HG03565 (cell line): Measurements from ENCODE around the gene SLIRP.
"Not testable (repeated sequence)": the region's sequence is repeated elsewhere in the genome, so short reads cannot be mapped to it uniquely, and the experiment has no call there.

Source experiments
- ATAC-seq: cut with Tn5 transposase; IDR thresholded peaks from one replicate; pipeline ENCODE4 v1.9.1; 2021; ENCODE audit warnings: mild to moderate bottlenecking, moderate library complexity; ENCODE audit not compliant: unreplicated experiment

The SLIRP gene

DNA sequence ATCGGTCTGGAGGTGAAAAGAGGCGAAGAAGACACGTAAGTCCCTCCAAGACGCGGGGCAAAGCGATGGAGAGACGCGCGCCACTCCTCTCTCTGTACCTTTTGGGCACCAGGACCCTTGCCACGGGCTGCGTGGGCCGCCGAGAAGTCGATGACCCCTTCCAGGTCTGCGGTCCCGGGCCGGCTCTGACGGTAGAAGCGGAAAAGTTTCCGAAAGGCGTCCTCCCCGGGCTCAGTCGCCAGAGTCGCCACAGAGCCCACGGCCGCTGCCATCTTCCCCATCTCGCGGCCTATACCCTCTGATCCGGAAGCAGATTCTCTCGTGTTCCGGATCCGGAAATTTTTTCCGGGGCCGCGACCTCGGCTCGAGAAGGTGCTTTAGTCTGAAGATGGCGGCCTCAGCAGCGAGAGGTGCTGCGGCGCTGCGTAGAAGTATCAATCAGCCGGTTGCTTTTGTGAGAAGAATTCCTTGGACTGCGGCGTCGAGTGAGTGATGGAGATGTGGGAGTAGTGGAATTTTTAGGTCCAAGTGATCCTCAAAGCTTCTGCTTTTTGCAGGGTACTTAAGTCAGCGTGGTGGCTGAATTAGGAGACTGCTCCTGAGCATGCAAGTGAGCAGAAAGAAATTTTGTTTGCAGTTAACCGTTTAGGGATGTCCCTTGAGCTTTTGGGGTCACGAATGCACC is at the start of gene SLIRP, which contains the start of gene ALKBH1:
TSS of gene SLIRP (plus strand) at position 380 of the 685 bp plus-strand sequence. CDS start at position 389, 9 bp downstream.
TSS of gene ALKBH1 (minus strand) at position 300 of the 685 bp plus-strand sequence. CDS start at position 281, 19 bp downstream.
- ATAC-seq: peak; percentile 92

DNA sequence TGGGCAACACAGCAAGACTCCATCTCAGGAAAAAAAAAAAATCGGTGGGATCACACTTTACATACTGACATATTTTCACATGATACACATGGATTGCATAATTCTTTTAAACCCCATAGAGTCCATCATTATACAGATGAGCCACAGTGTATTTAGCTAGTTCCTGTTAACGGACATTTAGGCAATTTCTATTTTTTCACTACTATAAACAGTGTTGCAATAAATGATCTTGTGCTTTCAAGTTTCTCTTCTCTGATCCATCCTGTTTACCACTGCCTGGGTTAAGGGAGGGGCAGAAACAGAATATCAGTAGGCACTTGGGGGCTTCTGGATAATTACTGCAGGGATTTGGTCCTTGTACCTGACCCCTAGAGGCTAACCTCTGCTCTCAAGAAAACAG is 48.1 kb upstream of the SLIRP start:
- no peak for ATAC-seq

DNA sequence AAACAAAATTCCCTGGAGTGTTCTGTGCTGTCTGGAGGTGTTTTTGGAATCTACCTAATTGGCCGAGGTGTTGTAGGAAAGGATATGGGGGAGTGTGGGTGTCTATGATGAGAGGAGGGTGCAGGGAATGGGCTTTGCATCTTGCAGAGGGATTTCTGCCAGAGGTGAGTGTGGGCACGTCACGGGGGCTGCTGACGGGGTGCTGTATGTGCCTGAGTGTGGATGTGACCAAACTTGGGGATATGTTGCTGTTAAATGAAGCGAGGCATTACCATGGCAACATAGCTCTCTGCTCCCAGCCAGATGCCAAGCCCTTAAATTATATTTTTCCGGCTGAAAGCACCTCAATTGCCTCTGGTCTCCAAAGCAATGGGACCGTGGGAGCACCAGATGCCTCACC is 47.1 kb upstream of the SLIRP start:
- ATAC-seq: no peak

DNA sequence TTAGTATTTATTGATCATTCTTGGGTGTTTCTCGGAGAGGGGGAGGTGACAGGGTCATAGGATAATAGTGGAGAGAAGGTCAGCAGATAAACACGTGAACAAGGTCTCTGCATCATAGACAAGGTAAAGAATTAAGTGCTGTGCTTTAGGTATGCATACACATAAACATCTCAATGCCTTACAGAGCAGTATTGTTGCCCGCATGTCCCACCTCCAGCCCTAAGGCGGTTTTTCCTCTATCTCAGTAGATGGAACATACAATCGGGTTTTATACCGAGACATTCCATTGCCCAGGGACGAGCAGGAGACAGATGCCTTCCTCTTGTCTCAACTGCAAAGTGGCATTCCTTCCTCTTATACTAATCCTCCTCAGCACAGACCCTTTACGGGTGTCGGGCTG is 46.3 kb upstream of the SLIRP start:
- not testable (repeated sequence) for ATAC-seq

DNA sequence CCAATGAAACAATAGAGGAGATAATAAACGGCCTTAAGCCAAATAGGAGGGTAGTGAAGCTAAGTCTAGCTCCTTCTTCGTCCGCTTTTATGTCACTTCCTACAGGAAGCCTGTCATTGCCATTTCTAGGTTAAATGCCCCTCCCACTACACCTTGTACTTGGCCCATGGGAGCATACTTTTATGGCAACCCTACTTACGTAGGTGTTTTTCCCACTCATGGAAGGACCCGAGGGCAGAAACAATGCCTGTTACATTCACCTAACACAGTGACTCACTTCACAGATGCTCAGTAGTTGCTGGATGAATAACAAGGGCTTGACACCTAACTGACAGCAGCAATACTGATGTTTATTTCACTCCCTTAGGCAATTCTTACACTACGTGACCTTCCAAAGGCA is 44.6 kb upstream of the SLIRP start:
- ATAC-seq: no peak

DNA sequence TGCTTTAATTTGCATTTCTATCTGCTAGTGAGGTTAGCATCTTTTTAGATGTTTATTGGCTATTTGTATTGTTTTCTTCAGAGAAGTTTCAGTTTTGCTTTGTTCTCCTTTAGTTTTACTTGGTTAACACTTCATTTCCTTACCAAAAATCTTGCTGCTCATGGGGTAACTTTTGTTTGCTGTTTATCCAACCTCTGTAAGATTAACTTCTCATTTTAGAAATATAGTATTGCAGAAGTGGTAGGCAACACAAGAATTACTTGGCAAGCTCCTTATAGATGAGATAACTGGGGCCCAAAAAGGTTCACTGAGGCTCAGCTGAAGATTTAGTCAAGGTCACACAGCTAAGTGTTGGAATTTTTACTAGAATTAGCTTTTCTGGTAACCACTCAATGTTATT is 40.6 kb upstream of the SLIRP start:
- ATAC-seq: no peak

DNA sequence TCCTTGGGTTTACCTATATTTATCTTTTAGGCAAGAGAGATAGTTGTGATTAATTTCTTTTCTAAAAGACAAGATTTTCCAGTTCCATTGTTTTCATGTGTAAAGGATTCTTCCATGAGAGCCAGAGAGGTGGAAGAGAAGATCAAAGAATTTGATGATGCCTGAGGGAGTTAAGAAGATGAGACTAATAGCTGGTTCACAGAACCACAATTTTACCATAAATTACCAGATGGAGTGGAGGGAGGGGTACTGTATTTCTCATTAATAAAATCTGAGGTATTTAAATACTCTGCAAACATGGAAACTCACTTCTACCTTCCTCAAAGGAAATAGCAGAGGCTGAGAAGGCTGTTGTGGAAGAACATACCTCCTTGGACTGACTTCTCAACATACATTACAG is 34.7 kb upstream of the SLIRP start:
- ATAC-seq: no peak

DNA sequence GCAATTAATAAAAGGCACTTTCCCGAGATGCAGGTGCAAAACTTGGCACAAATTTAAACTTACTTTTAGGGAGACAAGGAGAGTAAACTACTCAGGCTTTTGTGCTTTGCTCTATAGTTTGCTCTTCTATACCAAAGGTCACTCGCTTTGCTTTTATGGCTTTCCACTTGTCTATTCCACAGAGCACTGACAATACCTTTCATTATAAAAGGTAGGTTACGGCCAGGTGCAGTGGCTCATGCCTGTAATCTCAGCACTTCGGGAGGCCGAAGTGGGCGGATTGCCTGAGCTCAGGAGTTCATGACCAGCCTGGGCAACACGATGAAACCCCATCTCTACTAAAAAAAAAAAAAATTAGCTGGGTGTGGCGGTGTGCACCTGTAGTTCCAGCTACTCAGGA is 33.0 kb upstream of the SLIRP start:
- ATAC-seq: no peak

DNA sequence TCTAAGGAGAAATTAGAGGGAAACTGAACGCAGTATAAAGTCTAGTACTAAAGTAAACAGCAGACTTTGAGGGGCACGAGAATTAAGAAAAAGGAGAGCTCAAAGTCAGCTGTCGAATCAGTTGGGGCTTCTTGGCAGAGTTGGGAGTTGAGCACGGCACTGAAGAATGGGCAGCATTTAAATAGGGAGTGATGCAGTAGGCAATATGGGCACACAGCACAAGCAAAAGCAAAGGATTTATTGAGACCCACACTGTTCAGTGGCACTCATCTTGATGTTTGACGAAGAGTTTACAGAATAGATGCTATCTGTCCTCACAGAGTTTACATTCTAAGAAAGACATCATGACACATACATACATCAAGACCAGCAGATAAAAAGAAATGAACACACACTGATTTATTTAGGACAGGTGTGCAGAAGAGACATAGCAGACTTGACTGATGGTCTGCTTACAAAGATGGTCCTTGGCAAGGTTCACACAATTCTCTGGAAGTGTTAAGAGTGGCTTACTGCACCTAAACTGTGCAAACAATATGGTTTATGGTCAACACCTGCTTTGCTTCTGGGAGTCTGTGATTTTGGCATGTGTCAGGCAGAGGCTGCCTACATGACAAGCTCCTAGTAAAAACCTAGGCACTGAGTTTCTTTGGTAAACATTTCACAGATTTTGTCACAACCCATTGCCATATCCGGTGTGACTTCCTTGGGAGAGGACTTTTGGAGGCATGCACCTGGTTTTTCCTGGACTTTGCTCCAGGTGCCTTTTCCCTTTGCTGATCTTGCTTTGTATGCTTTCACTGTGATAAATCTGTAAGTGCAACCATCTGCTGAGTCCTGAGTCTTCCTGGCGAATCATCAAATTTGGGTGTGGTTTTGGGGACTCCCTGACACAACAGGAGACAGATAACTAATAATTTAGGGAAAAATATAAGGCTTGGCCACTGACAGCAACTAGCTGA is 26.4 kb upstream of the SLIRP start:
- ATAC-seq: no peak

DNA sequence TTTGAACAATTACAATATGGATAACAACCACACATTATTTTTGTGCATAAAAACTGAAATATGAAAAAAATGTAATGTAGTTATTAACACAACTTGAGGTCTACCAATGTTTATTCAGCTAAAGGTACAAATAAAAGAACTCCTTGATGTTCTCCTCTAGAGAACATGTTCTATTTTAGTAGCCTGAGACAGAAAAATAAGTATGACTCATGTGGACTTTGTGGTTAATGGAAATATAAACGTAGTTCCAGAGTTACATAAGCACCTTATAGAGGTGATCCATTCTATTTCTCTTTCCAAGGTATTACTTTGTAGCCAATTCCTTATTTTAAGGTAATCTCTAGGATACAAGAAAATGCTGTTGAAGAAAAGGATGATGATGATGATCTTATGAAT is 25.7 kb upstream of the SLIRP start:
- no peak for ATAC-seq

DNA sequence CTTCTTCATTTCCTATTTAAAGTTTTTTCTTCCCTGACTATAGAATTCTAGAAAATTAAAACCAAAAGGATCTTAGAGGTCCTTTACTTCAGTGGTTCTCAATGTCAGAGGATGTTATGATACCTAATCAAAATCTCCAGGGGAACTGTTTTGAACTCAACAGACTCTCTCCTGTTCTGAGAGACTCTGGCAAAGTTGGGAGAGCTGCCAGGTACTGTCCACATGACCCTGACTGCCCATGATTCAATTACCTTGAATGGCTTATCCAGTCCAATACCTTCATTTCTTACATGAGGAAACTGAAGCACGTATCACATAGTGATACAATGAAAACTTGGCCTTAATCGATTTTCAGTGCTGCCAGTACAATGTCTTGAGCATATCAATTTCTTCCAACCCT is 16.6 kb upstream of the SLIRP start:
- ATAC-seq: no peak

DNA sequence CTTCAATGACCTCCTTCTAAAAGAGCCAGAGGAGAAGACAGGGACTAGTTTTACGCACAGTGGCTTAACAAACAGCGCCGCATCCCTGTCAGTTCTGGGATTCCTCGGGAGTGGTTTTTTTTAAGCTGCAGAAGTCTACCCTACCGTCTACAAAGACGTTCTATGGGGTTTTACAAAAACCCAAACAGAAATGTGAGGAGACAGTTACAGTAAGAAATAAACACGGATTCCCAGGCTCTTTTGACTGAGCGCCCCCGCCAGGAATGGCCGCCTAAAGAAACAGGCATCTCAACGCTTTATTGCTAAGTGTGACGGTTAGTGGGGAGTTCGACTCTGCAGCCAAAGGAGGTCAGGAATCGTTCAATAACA is 564 bp upstream of the SLIRP start:
- ATAC-seq: peak; percentile 7

DNA sequence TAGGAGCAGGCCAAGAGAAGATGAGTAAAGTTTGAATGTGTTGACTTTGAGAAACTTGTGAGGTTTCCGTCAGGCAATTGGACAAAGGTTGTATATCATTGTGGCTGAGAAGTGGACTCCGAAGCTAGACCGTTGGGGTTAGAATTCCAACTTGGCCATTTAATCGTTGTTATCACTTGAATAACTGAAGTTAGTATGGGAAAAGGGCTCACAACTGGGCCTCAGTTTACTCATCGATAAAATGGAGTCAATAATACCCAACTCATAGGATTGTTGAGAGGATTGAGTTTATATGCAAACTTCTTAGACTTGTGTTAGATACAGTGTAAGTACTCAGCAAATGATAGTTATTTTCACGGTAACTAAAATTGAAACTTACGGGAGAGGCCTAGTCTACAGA is 846 bp downstream of the SLIRP start:
- no peak for ATAC-seq

DNA sequence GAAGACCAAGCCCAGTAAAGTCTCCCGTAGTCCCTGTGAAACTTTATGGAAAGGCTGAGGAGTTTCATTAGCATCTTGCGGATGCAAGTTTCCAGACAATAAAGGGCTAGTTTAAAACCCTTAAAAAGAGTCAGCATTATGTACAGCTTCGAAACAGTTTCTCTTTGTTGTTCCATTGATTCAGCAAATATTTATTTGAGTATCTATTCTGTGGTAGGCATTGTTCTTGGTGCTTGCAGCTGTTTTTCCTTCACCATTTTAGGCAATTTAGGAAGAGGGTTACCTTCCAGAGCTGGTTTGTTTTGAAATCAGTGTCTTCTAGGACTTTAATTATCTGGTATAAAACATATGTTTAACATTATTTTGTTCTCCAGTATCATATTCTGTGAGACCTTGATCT is 1.5 kb downstream of the SLIRP start:
- no peak for ATAC-seq

DNA sequence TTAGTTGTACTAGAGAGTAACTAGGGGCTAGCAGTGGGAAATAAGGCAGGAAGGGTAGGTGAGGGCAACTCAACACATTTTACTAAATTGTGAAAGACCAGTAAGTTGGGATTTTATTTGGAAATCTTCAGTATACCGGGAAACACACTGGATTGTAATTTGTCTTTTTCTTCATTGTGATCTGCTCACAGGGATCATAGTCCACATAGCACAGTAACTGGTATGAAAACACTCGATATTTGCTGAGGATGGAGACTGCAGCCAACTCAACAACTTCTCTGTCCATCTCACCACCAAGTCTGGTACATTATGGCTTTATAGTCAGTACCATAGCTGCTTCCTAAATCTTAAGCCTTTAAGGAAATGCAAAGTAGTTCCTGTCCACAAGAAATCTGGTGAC is 2.5 kb downstream of the SLIRP start:
- no peak for ATAC-seq

DNA sequence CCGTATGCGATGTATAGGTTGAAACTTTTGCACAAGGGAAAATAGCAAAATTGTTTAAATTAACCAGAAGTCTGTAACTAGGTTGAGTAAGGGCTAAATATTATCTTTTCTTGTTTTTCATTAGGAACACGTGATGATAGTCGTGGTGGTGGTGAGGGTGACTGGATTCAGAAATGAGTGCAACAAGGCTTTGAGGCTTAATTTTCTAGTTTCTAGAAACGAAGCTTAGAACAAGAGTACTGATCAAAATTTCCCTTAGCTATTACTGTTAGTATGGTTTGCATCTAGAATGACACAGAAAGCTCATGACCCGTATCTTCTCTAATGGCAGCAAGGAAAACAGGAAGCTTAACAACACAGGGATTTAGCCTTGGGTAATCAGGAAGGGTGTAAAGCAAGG is 7.0 kb downstream of the SLIRP start:
- no peak for ATAC-seq

DNA sequence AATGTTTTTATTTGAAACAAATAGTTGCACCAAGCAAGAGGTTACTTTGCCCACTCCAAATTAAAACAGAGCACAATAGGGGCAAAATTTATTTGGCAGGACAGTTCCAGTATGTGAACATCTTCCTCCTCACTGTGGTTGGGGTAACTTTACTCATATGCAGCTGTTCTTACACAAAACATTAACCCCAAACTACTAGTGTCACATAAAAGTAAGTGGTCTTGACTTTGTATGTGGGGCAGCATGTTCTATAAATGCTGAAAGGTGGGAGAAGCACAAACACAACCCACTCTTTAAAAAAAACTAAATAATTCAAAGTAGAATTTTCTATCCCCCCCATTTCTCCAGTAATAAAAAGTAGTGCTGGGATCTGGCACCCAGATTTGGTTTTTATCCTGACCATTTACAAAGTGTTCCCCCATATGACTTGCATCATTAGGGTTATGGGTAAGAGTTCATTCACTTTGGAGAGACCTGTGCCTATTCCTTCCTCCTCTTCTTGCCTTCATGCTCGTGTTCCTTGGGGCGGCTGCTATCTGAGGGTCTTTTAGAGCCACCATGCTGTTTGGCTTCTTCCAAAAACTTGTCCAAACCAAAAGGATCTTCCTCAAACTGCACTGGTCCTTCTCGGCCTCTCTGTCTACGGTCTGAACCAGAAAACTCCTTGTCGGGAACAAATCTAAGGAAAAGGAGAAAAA is 9.9 kb downstream of the SLIRP start:
- ATAC-seq: no peak

DNA sequence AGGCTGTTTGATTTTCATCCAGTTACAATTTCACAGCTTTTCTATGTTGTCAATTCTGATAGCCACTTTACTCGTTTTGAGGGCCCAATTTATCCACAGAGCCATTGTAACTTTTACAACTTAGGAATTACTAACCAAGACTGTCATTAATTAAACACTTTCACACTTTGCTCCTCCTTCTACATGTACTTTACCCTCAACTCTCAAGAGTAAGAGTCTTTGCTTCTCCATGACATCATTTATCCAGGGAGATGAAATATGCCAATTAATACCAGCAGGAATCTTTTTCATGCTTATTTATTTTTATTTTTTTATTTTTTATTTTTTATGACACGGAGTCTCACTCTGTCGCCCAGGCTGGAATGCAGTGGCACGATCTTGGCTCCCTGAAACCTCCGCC is 13.5 kb downstream of the SLIRP start:
- no peak for ATAC-seq

DNA sequence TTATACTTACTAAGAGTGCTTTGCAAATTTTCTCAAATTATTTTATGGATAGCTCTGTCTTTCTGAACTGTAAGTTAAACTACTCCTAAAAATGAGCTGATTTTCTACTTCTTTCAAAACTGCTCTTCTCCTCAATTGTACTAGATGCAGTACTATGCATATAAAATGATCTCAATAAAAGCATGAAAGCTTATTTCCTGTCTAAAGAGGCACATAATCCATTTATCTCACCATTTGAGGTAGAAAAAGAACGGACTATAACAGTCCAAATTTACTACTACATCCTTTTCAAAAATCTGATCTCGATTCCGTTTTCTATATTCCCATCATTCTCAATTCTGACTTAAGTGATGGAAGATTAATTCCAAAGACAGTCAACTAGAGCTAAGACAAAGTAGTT is 14.4 kb downstream of the SLIRP start:
- ATAC-seq: no peak

DNA sequence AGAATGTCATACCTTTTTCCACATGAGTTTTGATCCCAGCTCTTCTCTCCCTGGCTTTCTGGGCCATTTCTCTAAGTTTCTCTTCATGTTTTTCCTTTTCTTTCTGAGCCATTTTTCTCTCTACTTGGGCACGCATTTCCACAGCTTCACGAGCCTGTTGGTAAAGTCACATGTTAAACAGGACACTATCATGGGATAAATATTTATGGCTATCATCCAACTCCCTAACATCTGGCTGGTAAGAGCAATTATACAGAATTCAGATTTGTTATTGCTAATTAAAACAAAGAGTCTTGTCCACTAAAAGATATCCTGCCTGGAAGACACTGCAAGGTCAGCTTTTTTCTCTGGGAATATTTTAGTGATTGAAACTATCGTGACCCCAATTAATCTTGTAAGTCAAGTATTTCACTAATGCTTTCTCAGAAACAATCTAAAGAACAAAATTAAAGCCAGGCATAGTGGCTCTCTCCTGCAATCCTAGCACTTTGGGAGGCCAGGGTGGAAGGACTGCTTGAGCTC is 23.1 kb downstream of the SLIRP start:
- no peak for ATAC-seq

DNA sequence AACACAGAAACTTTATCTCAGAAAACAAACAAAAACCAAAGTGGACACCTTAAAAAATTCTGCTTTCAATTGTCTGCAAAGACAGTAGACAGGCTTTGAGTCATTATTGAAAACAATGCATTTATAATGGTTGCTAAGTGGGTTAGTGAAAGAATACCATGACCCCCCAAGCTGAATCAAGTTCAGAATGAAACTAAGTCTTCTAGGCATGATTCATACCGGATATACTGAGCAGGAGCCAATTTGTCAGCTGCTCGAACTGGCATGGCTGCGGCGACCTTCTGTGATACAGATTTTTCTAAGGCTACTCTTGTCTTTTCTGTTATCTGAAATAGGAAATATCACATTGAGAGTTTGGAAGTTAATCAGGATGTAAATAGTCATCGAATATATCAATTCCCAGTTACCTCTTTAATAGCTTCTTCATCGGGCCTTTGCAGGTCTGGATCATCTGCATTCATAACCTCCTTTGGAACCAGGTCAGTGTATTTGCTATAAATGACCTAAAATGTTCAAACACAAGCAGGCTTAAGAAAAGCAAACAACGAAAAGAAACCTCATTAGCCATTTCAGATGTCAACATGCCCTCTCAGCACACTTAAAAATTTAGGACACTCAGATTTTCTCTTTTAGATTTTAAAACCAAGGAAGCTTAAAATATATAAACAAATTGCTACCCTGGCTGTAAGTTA is 30.8 kb downstream of the SLIRP start:
- peak; percentile 89 for ATAC-seq
